OCI-LY3 (cell line): ENCODE data around the gene ZBTB5.

Source experiments
- EZH2phosphoT487 ChIP-seq: fragments of 200-600 bp; shearing (Covaris generic); IDR thresholded peaks from 2 replicates; pipeline ENCODE4 v1.6.1; 2018; ENCODE audit warnings: antibody characterized with exemption, mixed run types, low read depth
- TF ChIP-seq, protein P1 (sequence below): fragments of 200-600, 300-600 bp; sonication (generic); IDR thresholded peaks from 2 replicates; pipeline ENCODE4 v1.5.1; 2014; ENCODE audit warnings: antibody characterized with exemption, low read length, low read depth

DNA sequence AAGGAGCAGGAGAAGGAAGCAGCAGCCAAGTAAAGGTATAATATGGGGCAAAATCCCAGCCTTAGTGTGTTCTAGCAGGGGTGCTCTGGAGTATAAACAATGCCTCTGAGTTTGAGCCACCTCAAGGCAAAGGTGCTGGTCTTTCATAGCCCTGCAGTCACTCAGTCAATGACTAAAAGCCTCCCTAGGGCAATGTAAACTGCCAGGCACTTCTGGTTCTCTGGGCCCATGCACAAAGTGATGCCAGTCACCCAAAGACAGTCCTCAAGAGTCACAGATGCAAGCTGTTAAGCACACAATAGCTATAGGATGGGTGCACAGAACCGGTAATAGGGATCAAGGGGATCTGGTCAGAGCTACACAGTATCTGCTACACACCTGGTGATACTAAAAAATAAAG, 12.6 kb downstream of the ZBTB5 start:
- TF ChIP-seq, protein P1, sequence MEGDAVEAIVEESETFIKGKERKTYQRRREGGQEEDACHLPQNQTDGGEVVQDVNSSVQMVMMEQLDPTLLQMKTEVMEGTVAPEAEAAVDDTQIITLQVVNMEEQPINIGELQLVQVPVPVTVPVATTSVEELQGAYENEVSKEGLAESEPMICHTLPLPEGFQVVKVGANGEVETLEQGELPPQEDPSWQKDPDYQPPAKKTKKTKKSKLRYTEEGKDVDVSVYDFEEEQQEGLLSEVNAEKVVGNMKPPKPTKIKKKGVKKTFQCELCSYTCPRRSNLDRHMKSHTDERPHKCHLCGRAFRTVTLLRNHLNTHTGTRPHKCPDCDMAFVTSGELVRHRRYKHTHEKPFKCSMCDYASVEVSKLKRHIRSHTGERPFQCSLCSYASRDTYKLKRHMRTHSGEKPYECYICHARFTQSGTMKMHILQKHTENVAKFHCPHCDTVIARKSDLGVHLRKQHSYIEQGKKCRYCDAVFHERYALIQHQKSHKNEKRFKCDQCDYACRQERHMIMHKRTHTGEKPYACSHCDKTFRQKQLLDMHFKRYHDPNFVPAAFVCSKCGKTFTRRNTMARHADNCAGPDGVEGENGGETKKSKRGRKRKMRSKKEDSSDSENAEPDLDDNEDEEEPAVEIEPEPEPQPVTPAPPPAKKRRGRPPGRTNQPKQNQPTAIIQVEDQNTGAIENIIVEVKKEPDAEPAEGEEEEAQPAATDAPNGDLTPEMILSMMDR, result no peak
- no peak for TF ChIP-seq EZH2phosphoT487
